K562 (cell line): ENCODE results near the gene AGPAT1. TPM values are rescaled to one million over a fixed set of nuclear protein-coding genes. Genes with fewer than 3 reads are reported as not detected.

ENCODE experiments used
- ATF7 ChIP-seq: fragments of 450-650 bp; IDR thresholded peaks from 2 replicates; pipeline ENCODE4 v1.7.1; 2014; ENCODE audit warnings: mild to moderate bottlenecking, moderate library complexity
- CC2D1A ChIP-seq: fragments of 450-650 bp; IDR thresholded peaks from 2 replicates; pipeline ENCODE4 v1.6.1; 2017; ENCODE audit warnings: mild to moderate bottlenecking
- FOXJ2 ChIP-seq: fragments of 200-800 bp; sonication (Bioruptor generic); IDR thresholded peaks from 2 replicates; pipeline ENCODE4 v1.6.1; 2016; ENCODE audit warnings: missing genetic modification characterization, missing compliant biosample characterization
- HEY1 ChIP-seq: fragments of 250-450 bp; sonication (Bioruptor Pico); IDR thresholded peaks from 2 replicates; pipeline ENCODE4 v1.5.0; 2020; ENCODE audit warnings: mild to moderate bottlenecking, moderate library complexity, borderline replicate concordance
- NBN ChIP-seq: fragments of 450-650 bp; IDR thresholded peaks from 2 replicates; pipeline ENCODE4 v1.6.1; 2016; ENCODE audit warnings: low read depth, mild to moderate bottlenecking
- NFYB ChIP-seq: IDR thresholded peaks from 2 replicates; pipeline ENCODE4 v1.6.1; 2011; ENCODE audit warnings: mild to moderate bottlenecking, moderate library complexity; ENCODE audit not compliant: insufficient read length; ENCODE audit errors: extremely low read depth
- TAF9B ChIP-seq: fragments of 450-650 bp; IDR thresholded peaks from 2 replicates; pipeline ENCODE4 v1.6.1; 2018; ENCODE audit warnings: mild to moderate bottlenecking; ENCODE audit not compliant: partially characterized antibody
- ZBTB2 ChIP-seq: fragments of 450-650 bp; IDR thresholded peaks from 2 replicates; pipeline ENCODE4 v1.6.1; 2016; ENCODE audit warnings: antibody characterized with exemption
- ZBTB8A ChIP-seq: fragments of 450-650 bp; IDR thresholded peaks from 2 replicates; pipeline ENCODE4 v1.6.1; 2018; ENCODE audit warnings: mild to moderate bottlenecking, moderate library complexity; ENCODE audit not compliant: partially characterized antibody
- ZHX1 ChIP-seq: fragments of 150-350 bp; conservative IDR thresholded peaks from 2 replicates; pipeline ENCODE4 v1.6.1; 2014; ENCODE audit warnings: low read length
- ZNF395 ChIP-seq: fragments of 200-800 bp; sonication (Bioruptor generic); IDR thresholded peaks from 2 replicates; pipeline ENCODE4 v1.6.1; 2017; ENCODE audit warnings: missing genetic modification characterization, missing compliant biosample characterization
- ZNF407 ChIP-seq: fragments of 450-650 bp; IDR thresholded peaks from 2 replicates; pipeline ENCODE4 v1.6.1; 2016; ENCODE audit warnings: low read depth
- polyA plus RNA-seq, 8 experiments: library from polyadenylated mRNA; depleted of rRNA in 4 of 8; stranded (reverse) in 5 of 8; unstranded in 3 of 8; fragments of >200 nt; fragmentation: Nextera tagmentation in 2 of 8; fragmentation: Illumina TruSeq in 1 of 8; extraction: Ambion mirVana in 2 of 8; extraction: Trizol in 1 of 8; gene quantifications; 2 replicates each; pipeline versions ENCODE4 v1.2.1 to v1.2.3, GENCODE V29; 2011 to 2014; ENCODE audit warnings: inconsistent platforms in 1 of 8, missing spikeins in 1 of 8
- total RNA-seq, 7 experiments: library from RNA; depleted of rRNA in 6 of 7; stranded (reverse); fragments of >200 nt in 6 of 7; fragmentation: Illumina TruSeq in 2 of 7; extraction: Trizol in 2 of 7; gene quantifications; 2 replicates each; pipeline versions ENCODE4 v1.2.1 to v1.2.3, GENCODE V29; 2011 to 2021; ENCODE audit warnings: low replicate concordance in 1 of 7

The AGPAT1 gene
- total and polyA plus RNA-seq, 9 of the 15 experiments (the other 6 are each of a cell fraction or from before 2014, with no cell fraction given): 37.9 to 176 (median 69.4) TPM

GRCh38 chr6:32168807-32169591 lies 6.9 kb downstream of the AGPAT1 start (continued):
- TF ChIP-seq ZBTB2 (no peak; the same call in 1 of the 2 replicates), TAF9B (no peak), ZNF395 (CRISPR knock-in tag) (no peak), ZNF407 (no peak), ATF7 (peak; percentile 63), NFYB (no peak), FOXJ2 (tag) (no peak), CC2D1A (no peak), ZHX1 (no peak), HEY1 (no peak), ZBTB8A (no peak), NBN (no peak)
